Esophagus squamous epithelium (tissue), 5 donors: ENCODE results near the gene LGALS4. TPM values are rescaled to one million over a fixed set of nuclear protein-coding genes. Genes with fewer than 3 reads are reported as not detected.
"Not testable (repeated sequence)": the region's sequence is repeated elsewhere in the genome, so short reads cannot be mapped to it uniquely, and the experiment has no call there.

Experiments
- DNase-seq: peaks from one replicate; lab custom pipeline; 2025; lab: John Stamatoyannopoulos, UW
- H3K27ac ChIP-seq, 4 donors: fragments of 200-600 bp; sonication (generic); one replicate each; pipeline ENCODE4 v1.5.1; 2016 to 2019; ENCODE audit warnings: mild to moderate bottlenecking in 1 of 4
- H3K27me3 ChIP-seq, 4 donors: fragments of 200-600 bp; sonication (generic); 1 replicate in 3 of 4; 2 replicates in 1 of 4; pipeline versions ENCODE4 v1.5.1 to v1.6.0; 2017 to 2021; ENCODE audit warnings: antibody characterized with exemption in 1 of 4
- H3K36me3 ChIP-seq, 3 donors: fragments of 200-600 bp; sonication (generic); one replicate each; pipeline ENCODE4 v1.5.1; 2016 to 2019
- H3K4me1 ChIP-seq, 3 donors: fragments of 200-600 bp; sonication (generic); one replicate each; pipeline ENCODE4 v1.5.1; 2017 to 2019
- H3K4me3 ChIP-seq, 4 donors: fragments of 200-600 bp; sonication (generic); 1 replicate in 3 of 4; 2 replicates in 1 of 4; pipeline ENCODE4 v1.5.1; 2016 to 2019; ENCODE audit warnings: mild to moderate bottlenecking in 2 of 4, moderate library complexity in 1 of 4
- H3K9me3 ChIP-seq, 3 donors: fragments of 200-600 bp; sonication (generic); one replicate each; pipeline ENCODE4 v1.5.1; 2016 to 2019
- CTCF ChIP-seq, 6 experiments: fragments of 450-650 bp in 4 of 6; fragments of 200-600 bp in 2 of 6; sonication (generic) in 2 of 6; IDR thresholded peaks; one replicate each; pipeline ENCODE4 v1.5.1; 2016 to 2019; ENCODE audit warnings: antibody characterized with exemption in 6 of 6, mild to moderate bottlenecking in 4 of 6, moderate library complexity in 4 of 6
- POLR2A ChIP-seq, 4 donors: fragments of 450-650 bp; IDR thresholded peaks; one replicate each; pipeline ENCODE4 v1.6.1; 2017; ENCODE audit warnings: antibody characterized with exemption in 4 of 4, mild to moderate bottlenecking in 4 of 4, moderate library complexity in 3 of 4
- WGBS, 2 donors: methylation state at CpG; one replicate each; pipeline ENCODE4 v1.1.5; 2018; 5-methylcytosine and 5-hydroxymethylcytosine counted together
- intact Hi-C: fragments of 100-400 bp; cut with DNase I; formaldehyde crosslinking; loops from one replicate; pipeline ENCODE4 v1.15.0; 2022
- total RNA-seq, 4 donors: library from RNA; depleted of rRNA; stranded (reverse); fragments of >200 nt; gene quantifications; one replicate each; pipeline ENCODE4 v1.1.0, GENCODE V29; 2016
- donor health status: DM: yes; HTN: yes; CAD: no.

Gene LGALS4
- total RNA-seq, 4 donors from 2014 or later: 0.62 to 0.76 TPM; not detected in 2

GRCh38 chr19:38819231-38819920 is 6.6 kb upstream of the LGALS4 start:
- peaks cover 11 to 95% (median 35%) of the 10 kb centered on the region in 3 donors for H3K36me3 ChIP-seq
- H3K27ac ChIP-seq: no peak overlapping the region
- no peaks in the 10 kb centered on the region for H3K9me3 ChIP-seq
- DNase-seq: no peak
- no peak overlapping the region for H3K4me3 ChIP-seq
- no peaks in the 10 kb centered on the region for H3K27me3 ChIP-seq
- H3K4me1 ChIP-seq: no peaks in the 10 kb centered on the region
- WGBS, 2 donors: 77 to 79% methylated on average over 10 to 11 of the region's 13 CpGs
- TF ChIP-seq CTCF (IDR thresholded peaks at IDR 0.05): no peak
- intact Hi-C loops: no loop called here

- H3K9me3 ChIP-seq: no peaks in the 10 kb centered on the region
- TF ChIP-seq POLR2A (IDR thresholded peaks at IDR 0.05) (no peak), CTCF (IDR thresholded peaks at IDR 0.05) (no peak)
- WGBS, 2 donors: 83 to 88% methylated on average over 4 to 14 of the region's 15 CpGs
- H3K4me1 ChIP-seq: no peaks in the 10 kb centered on the region
- H3K4me3 ChIP-seq: no peak overlapping the region
- intact Hi-C loops: no loop called here
- DNase-seq: no peak
- H3K27ac ChIP-seq: no peak overlapping the region
- H3K27me3 ChIP-seq: no peaks in the 10 kb centered on the region
- H3K36me3 ChIP-seq: peaks cover 11 to 72% (median 29%) of the 10 kb centered on the region in 3 donors
Measured at GRCh38 chr19:38817081-38817480, 4.3 kb upstream of the LGALS4 start.

- no peak overlapping the region for H3K27ac ChIP-seq
- no peaks in the 10 kb centered on the region for H3K4me1 ChIP-seq
- DNase-seq: no peak
- H3K27me3 ChIP-seq: no peaks in the 10 kb centered on the region
- WGBS, 2 donors: 96% methylated on average over 4 to 5 of the region's 18 CpGs
- TF ChIP-seq POLR2A (IDR thresholded peaks at IDR 0.05): no peak
- no peak for TF ChIP-seq CTCF (IDR thresholded peaks at IDR 0.05)
- intact Hi-C loops: no loop called here
- no peak overlapping the region for H3K4me3 ChIP-seq
- no peaks in the 10 kb centered on the region for H3K9me3 ChIP-seq
- peaks cover 11 to 64% (median 29%) of the 10 kb centered on the region in 3 donors for H3K36me3 ChIP-seq
Measured at GRCh38 chr19:38816131-38816750, 3.5 kb upstream of the LGALS4 start.

GRCh38 chr19:38815059-38816001 is 2.6 kb upstream of the LGALS4 start:
- H3K36me3 ChIP-seq: peaks cover 11 to 55% (median 29%) of the 10 kb centered on the region in 3 donors
- no peak overlapping the region for H3K27ac ChIP-seq
- H3K4me1 ChIP-seq: no peaks in the 10 kb centered on the region
- WGBS, 2 donors: 93 to 96% methylated on average over 21 to 25 of the region's 34 CpGs
- intact Hi-C loops: no loop called here
- DNase-seq: no peak
- H3K9me3 ChIP-seq: no peaks in the 10 kb centered on the region
- H3K27me3 ChIP-seq: no peaks in the 10 kb centered on the region
- no peak overlapping the region for H3K4me3 ChIP-seq
- TF ChIP-seq CTCF (IDR thresholded peaks at IDR 0.05) (no peak), POLR2A (IDR thresholded peaks at IDR 0.05) (no peak)

- 77 to 91% methylated on average over 2 of the region's 2 CpGs for WGBS, 2 donors
- intact Hi-C loops, H3K27me3 ChIP-seq, DNase-seq, H3K4me1 ChIP-seq, H3K4me3 ChIP-seq, H3K27ac ChIP-seq, H3K9me3 ChIP-seq: not testable (repeated sequence)
- peaks cover 11 to 44% (median 29%) of the 10 kb centered on the region in 3 donors for H3K36me3 ChIP-seq
Measured at GRCh38 chr19:38813932-38814331, 1.2 kb upstream of the LGALS4 start.
